Endodermal cell (in vitro differentiated cells): Measurements from ENCODE around the gene SLK. TPM values are rescaled to one million over a fixed set of nuclear protein-coding genes. Genes with fewer than 3 reads are reported as not detected.
A peak's percentile ranks its signal among the peaks of the same experiment; 100 is the strongest.

Experiments used
- DNase-seq: peaks from one replicate; pipeline ENCODE4 v3.0.0-alpha.2; 2017
- H3K27ac ChIP-seq: 2 replicates; pipeline ENCODE4 v1.5.1; 2013; ENCODE audit warnings: mild to moderate bottlenecking, low read depth, low read length, moderate library complexity
- H3K27me3 ChIP-seq: 2 replicates; pipeline ENCODE4 v1.6.1; 2013; ENCODE audit warnings: mild to moderate bottlenecking, low read length, moderate library complexity; ENCODE audit not compliant: insufficient read depth, control insufficient read depth, poor library complexity, severe bottlenecking
- H3K36me3 ChIP-seq: 2 replicates; pipeline ENCODE4 v1.7.0; 2013; ENCODE audit warnings: mild to moderate bottlenecking, low read length, moderate library complexity; ENCODE audit not compliant: control insufficient read depth, insufficient read depth
- H3K4me1 ChIP-seq: one replicate; pipeline ENCODE4 v1.7.0; 2013; ENCODE audit warnings: low read length; ENCODE audit not compliant: control insufficient read depth, insufficient read depth
- H3K4me3 ChIP-seq: 2 replicates; pipeline ENCODE4 v1.5.1; 2013; ENCODE audit warnings: mild to moderate bottlenecking, low read length, moderate library complexity
- H3K9ac ChIP-seq: 2 replicates; pipeline ENCODE4 v1.6.1; 2013; ENCODE audit warnings: mild to moderate bottlenecking, low read length, moderate library complexity; ENCODE audit not compliant: poor library complexity, severe bottlenecking; ENCODE audit errors: extremely low read depth
- H3K9me3 ChIP-seq: 2 replicates; pipeline ENCODE4 v1.6.1; 2013; ENCODE audit warnings: mild to moderate bottlenecking, low read length, moderate library complexity; ENCODE audit not compliant: control insufficient read depth
- H3K27ac Mint-ChIP-seq: 2 replicates; pipeline ENCODE4 v1.8.0; 2020; ENCODE audit warnings: mixed read lengths
- H3K27me3 Mint-ChIP-seq: 2 replicates; pipeline ENCODE4 v1.8.0; 2021; ENCODE audit warnings: mild to moderate bottlenecking, mixed read lengths; ENCODE audit not compliant: insufficient read depth
- H3K36me3 Mint-ChIP-seq: 2 replicates; pipeline ENCODE4 v1.8.0; 2020; ENCODE audit warnings: low read depth, mixed read lengths
- H3K4me1 Mint-ChIP-seq: 2 replicates; pipeline ENCODE4 v1.8.0; 2020; ENCODE audit warnings: mixed read lengths
- H3K4me3 Mint-ChIP-seq: 2 replicates; pipeline ENCODE4 v1.8.0; 2020; ENCODE audit warnings: mild to moderate bottlenecking, moderate library complexity, mixed read lengths
- H3K9me3 Mint-ChIP-seq: 2 replicates; pipeline ENCODE4 v1.8.0; 2020; ENCODE audit warnings: mild to moderate bottlenecking, mixed read lengths
- WGBS, 2 experiments: methylation state at CpG; one replicate each; pipeline versions ENCODE4 v1.1.5 to v1.1.7; 2013; ENCODE audit warnings: missing lambda C conversion rate in 2 of 2, mixed read lengths in 1 of 2; ENCODE audit not compliant: insufficient coverage in 1 of 2, insufficient read length in 1 of 2; 5-methylcytosine and 5-hydroxymethylcytosine counted together
- total RNA-seq, 2 donors: library from RNA; stranded (reverse); fragmentation: NEBNext Ultra II Directional in 1 of 2; extraction: Animal tissue kit (Norgen Biotek cat#: 25700) in 1 of 2; gene quantifications; 2 replicates in 1 of 2; 3 replicates in 1 of 2; pipeline ENCODE4 v1.2.1, GENCODE V29; 2021
- TF ChIP-seq, protein P1 (sequence below): fragments of 200-600 bp; sonication (generic); conservative IDR thresholded peaks from 2 replicates; pipeline ENCODE4 v1.5.0; 2021; ENCODE audit warnings: antibody characterized with exemption, mild to moderate bottlenecking

The SLK gene
- total RNA-seq, 2 donors from 2014 or later, result 23.4 to 32.9 TPM

DNA sequence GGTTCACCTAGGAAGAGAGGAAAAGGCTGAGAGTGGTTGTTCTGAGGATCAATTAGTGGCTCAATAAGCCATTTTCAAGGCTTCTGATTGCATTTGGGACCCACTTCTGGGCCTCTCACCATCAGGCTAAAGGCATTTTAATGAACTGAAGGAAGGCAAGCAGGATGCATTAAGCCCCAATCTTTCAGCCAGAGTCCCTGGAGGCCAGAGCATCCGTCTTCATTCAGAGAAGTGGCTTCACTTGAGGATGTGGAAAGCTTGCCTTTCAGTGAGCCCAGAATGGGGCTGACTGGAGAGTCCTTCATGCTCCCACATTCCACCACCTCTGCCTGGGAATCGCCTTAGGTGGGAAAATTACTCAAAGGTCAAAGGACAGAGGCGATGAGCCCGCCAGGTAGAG lies 76.9 kb downstream of the SLK start:
- Mint-ChIP-seq H3K27me3 (no peaks in the 10 kb centered on the region), H3K4me3 (no peak overlapping the region), H3K36me3 (no peaks in the 10 kb centered on the region), H3K4me1 (peaks cover 27% of the 10 kb centered on the region), H3K27ac (no peak overlapping the region), H3K9me3 (no peaks in the 10 kb centered on the region)
- Histone ChIP-seq H3K4me1 (no peaks in the 10 kb centered on the region), H3K27ac (no peak overlapping the region), H3K36me3 (no peaks in the 10 kb centered on the region), H3K9me3 (no peaks in the 10 kb centered on the region), H3K4me3 (no peak overlapping the region), H3K27me3 (no peaks in the 10 kb centered on the region), H3K9ac (no peak overlapping the region)
- DNase-seq, result peak; percentile 40
- WGBS, 2 experiments, result 86 to 92% methylated on average over 4 of the region's 4 CpGs
- TF ChIP-seq, protein P1, sequence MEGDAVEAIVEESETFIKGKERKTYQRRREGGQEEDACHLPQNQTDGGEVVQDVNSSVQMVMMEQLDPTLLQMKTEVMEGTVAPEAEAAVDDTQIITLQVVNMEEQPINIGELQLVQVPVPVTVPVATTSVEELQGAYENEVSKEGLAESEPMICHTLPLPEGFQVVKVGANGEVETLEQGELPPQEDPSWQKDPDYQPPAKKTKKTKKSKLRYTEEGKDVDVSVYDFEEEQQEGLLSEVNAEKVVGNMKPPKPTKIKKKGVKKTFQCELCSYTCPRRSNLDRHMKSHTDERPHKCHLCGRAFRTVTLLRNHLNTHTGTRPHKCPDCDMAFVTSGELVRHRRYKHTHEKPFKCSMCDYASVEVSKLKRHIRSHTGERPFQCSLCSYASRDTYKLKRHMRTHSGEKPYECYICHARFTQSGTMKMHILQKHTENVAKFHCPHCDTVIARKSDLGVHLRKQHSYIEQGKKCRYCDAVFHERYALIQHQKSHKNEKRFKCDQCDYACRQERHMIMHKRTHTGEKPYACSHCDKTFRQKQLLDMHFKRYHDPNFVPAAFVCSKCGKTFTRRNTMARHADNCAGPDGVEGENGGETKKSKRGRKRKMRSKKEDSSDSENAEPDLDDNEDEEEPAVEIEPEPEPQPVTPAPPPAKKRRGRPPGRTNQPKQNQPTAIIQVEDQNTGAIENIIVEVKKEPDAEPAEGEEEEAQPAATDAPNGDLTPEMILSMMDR, result no peak

DNA sequence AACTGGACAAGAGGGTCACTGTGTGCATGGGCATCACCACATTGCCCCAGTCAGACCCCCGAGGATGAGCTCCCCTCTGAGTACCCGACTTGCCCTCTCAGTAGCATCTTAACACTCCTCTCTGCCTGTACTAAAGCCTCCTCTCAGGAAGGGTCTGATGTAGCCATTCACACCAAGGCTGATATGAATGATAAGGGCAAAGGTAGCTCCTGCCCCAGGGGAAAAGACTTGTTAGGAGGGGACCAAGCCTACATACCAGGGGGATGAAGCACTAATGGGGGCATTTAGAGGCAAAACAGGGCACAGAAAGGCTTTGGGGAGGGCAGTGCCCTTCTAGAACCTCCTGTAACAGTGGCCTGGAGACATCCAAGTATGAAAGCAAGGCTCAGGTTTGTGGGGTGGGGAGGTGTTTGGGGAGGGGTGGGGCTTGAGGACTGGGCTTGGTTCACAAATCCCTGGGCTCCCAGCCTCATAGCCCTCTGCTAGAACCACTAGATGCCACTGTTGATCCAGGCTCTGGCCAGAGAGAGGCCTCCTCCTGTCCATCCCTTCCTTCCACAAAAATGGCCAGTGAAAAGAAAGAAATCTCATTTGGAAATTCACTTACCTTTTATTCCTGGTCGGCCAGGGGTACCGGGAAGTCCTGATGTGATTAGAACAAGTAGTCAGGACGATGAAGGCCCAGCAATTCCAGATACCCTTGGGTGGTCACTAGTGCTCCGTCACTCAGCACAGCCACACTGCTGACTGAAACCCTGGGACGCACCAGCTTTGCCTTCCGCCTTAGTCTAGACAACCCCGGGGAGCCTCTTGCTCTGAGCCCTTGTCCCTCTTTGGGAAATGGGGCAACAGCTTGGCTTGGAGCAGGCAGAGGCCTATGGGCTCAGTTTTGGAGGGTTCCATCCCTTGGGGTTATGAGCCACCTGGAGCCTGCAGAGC lies 78.5 kb downstream of the SLK start:
- no peak overlapping the region for H3K4me3 Mint-ChIP-seq
- peaks cover 3% of the 10 kb centered on the region for H3K4me1 ChIP-seq
- H3K36me3 ChIP-seq, result no peaks in the 10 kb centered on the region
- DNase-seq, result peak; percentile 92
- no peak overlapping the region for H3K4me3 ChIP-seq
- no peaks in the 10 kb centered on the region for H3K36me3 Mint-ChIP-seq
- no peaks in the 10 kb centered on the region for H3K27me3 ChIP-seq
- no peak overlapping the region for H3K27ac ChIP-seq
- H3K27ac Mint-ChIP-seq, result no peak overlapping the region
- 66 to 73% methylated on average over 7 to 9 of the region's 9 CpGs for WGBS, 2 experiments
- peaks cover 40% of the 10 kb centered on the region for H3K4me1 Mint-ChIP-seq
- TF ChIP-seq, protein P1, result peak; percentile 95
- peaks cover 6% of the 10 kb centered on the region for H3K27me3 Mint-ChIP-seq
- H3K9me3 ChIP-seq, result no peaks in the 10 kb centered on the region
- no peak overlapping the region for H3K9ac ChIP-seq
- H3K9me3 Mint-ChIP-seq, result no peaks in the 10 kb centered on the region

DNA sequence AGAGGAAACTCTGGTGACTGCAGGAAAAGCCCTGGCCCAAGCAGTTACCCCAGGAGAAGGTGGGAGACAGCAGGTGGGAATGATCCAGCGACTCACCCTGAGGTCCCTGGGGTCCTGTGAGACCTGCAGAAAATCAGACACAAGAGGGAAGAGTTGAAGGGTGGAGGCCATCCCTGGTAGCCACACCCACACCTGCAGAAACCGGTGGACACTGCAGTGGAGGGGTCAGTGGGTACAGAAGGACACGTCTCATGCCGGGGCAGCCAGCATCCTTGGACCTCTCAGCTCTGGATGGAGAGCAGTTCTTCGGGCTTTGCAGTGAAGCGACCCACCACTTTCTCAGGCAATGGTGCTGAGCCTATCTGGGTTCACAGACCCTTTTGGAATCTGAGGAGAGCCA lies 79.7 kb downstream of the SLK start:
- no peaks in the 10 kb centered on the region for H3K9me3 ChIP-seq
- no peak overlapping the region for H3K27ac ChIP-seq
- 89 to 92% methylated on average over 4 to 6 of the region's 6 CpGs for WGBS, 2 experiments
- peaks cover 3% of the 10 kb centered on the region for H3K4me1 ChIP-seq
- no peak overlapping the region for H3K9ac ChIP-seq
- Mint-ChIP-seq H3K4me3 (no peak overlapping the region), H3K27me3 (peaks cover 9% of the 10 kb centered on the region), H3K9me3 (no peaks in the 10 kb centered on the region), H3K4me1 (peaks cover 40% of the 10 kb centered on the region), H3K36me3 (no peaks in the 10 kb centered on the region), H3K27ac (no peak overlapping the region)
- TF ChIP-seq, protein P1, result no peak
- H3K4me3 ChIP-seq, result no peak overlapping the region
- no peaks in the 10 kb centered on the region for H3K36me3 ChIP-seq
- no peak for DNase-seq
- no peaks in the 10 kb centered on the region for H3K27me3 ChIP-seq
